Measurements from ENCODE around the gene FNDC3B.

Gene FNDC3B

GRCh38 chr3:172391592-172392302 is 352.4 kb downstream of the FNDC3B start:
- no peak for DNase-seq (ENCODE audit: low read depth, low spot score)

- no peak for DNase-seq (ENCODE audit: low read depth, low spot score)
Measured at GRCh38 chr3:172394692-172395091, 355.3 kb downstream of the FNDC3B start.

- no peak for DNase-seq (ENCODE audit: low read depth, low spot score)
Measured at GRCh38 chr3:172396400-172396799, 357.0 kb downstream of the FNDC3B start.

- DNase-seq (ENCODE audit: low read depth, low spot score): no peak
Measured at GRCh38 chr3:172397716-172398405, 358.5 kb downstream of the FNDC3B start.

GRCh38 chr3:172398484-172398883 is 359.1 kb downstream of the FNDC3B start:
- no peak for DNase-seq (ENCODE audit: low read depth, low spot score)

- DNase-seq (ENCODE audit: low read depth, low spot score): no peak
Measured at GRCh38 chr3:172402090-172402489, 362.7 kb downstream of the FNDC3B start.

- no peak for DNase-seq (ENCODE audit: low read depth, low spot score)
Measured at GRCh38 chr3:172402892-172403643, 363.7 kb downstream of the FNDC3B start.

GRCh38 chr3:172404237-172404962 is 365.0 kb downstream of the FNDC3B start:
- no peak for DNase-seq (ENCODE audit: low read depth, low spot score)

GRCh38 chr3:172405914-172406313 is 366.5 kb downstream of the FNDC3B start:
- no peak for DNase-seq (ENCODE audit: low read depth, low spot score)

GRCh38 chr3:172407872-172408271 is 368.5 kb downstream of the FNDC3B start:
- no peak for DNase-seq (ENCODE audit: low read depth, low spot score)

- DNase-seq (ENCODE audit: low read depth, low spot score): no peak
Measured at GRCh38 chr3:172410702-172411477, 371.5 kb downstream of the FNDC3B start.

- DNase-seq (ENCODE audit: low read depth, low spot score): no peak
Measured at GRCh38 chr3:172411478-172411947, 372.1 kb downstream of the FNDC3B start.

- no peak for DNase-seq (ENCODE audit: low read depth, low spot score)
Measured at GRCh38 chr3:172415323-172415722, 375.9 kb downstream of the FNDC3B start.

GRCh38 chr3:172437713-172438112 is 398.3 kb downstream of the FNDC3B start:
- no peak for DNase-seq (ENCODE audit: low read depth, low spot score)

GRCh38 chr3:172438186-172438585 is 398.8 kb downstream of the FNDC3B start:
- no peak for DNase-seq (ENCODE audit: low read depth, low spot score)

- no peak for DNase-seq (ENCODE audit: low read depth, low spot score)
Measured at GRCh38 chr3:172441581-172441980, 402.2 kb downstream of the FNDC3B start.

- no peak for DNase-seq (ENCODE audit: low read depth, low spot score)
Measured at GRCh38 chr3:172442606-172443005, 403.2 kb downstream of the FNDC3B start.

GRCh38 chr3:172444821-172445220 is 405.4 kb downstream of the FNDC3B start:
- DNase-seq (ENCODE audit: low read depth, low spot score): no peak

- DNase-seq (ENCODE audit: low read depth, low spot score): no peak
Measured at GRCh38 chr3:172446198-172446597, 406.8 kb downstream of the FNDC3B start.

- DNase-seq (ENCODE audit: low read depth, low spot score): no peak
Measured at GRCh38 chr3:172447611-172448579, 408.5 kb downstream of the FNDC3B start, which contains the start of gene GHSR. TSS of gene GHSR (minus strand) at chr3:172448456. CDS start at chr3:172448413, 43 bp downstream.
